Measurements from ENCODE around the gene S100A12.
"Not testable (repeated sequence)": the region's sequence is repeated elsewhere in the genome, so short reads cannot be mapped to it uniquely, and the experiment has no call there.

The S100A12 gene

GRCh38 chr1:153375511-153375910, at the start of gene S100A12:
Gene S100A12, minus strand, starts transcription at chr1:153375621. Its CDS starts 1,029 bp downstream, at chr1:153374592.
- Histone ChIP-seq H3K9me3 (ENCODE audit: insufficient read depth, low read length) (peaks cover 13% of the 10 kb centered on the region; the same call in 1 of the 2 replicates), H3K27me3 (ENCODE audit: insufficient read depth, insufficient read length) (no peaks in the 10 kb centered on the region), H3K9ac (ENCODE audit: insufficient read length, low read depth) (no peak within 1 kb of the TSS), H3K4me3 (ENCODE audit: insufficient read length, low read depth) (no peak within 1 kb of the TSS), H3K36me3 (ENCODE audit: insufficient read depth, insufficient read length, low read length) (no peaks in the 10 kb centered on the region), H3K4me1 (ENCODE audit: insufficient read depth, insufficient read length) (no peaks in the 10 kb centered on the region)
- no peak for DNase-seq (ENCODE audit: low read depth, low spot score)
- TF ChIP-seq ZNF274 (IDR thresholded peaks at IDR 0.05; ENCODE audit: low read depth, low read length) (no peak), YY1 (IDR thresholded peaks at IDR 0.05; ENCODE audit: insufficient read depth, insufficient read length) (no peak), SUZ12 (IDR thresholded peaks at IDR 0.05; ENCODE audit: extremely low read depth, insufficient read depth, insufficient read length) (no peak)

DNA sequence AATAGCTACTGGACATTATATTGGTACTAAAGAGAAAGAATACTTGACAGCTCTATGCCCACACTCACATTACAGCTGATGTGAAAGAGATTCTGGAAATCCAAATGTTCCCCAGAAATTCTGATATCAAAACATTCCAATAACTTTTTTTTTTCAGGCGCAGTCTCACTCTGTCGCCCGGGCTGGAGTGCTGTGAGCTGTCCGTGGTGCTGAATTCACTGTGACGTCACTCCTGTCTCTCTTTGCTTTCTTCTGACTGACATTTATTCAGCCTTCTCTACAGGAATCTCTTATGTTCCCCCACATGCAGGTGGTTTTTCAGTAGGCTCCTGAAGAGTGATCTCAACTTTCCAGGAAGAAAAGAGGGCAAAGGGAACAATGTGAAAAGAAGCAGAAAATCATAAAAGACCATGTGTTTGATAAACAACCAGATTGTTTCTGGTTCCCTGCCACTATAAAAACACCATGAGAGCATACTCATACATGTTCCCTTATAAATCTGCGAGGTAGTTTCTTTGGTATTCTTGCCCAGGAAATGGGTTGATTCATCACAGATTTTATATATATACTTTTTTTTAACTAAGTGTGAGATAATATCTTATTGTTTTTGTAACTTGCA, 47.1 kb upstream of the S100A12 start:
- Histone ChIP-seq H3K36me3 (ENCODE audit: insufficient read depth, insufficient read length, low read length) (no peaks in the 10 kb centered on the region), H3K9me3 (ENCODE audit: insufficient read depth, low read length) (no peaks in the 10 kb centered on the region), H3K9ac (ENCODE audit: insufficient read length, low read depth) (no peak overlapping the region), H3K27me3 (ENCODE audit: insufficient read depth, insufficient read length) (peaks cover 38% of the 10 kb centered on the region), H3K4me1 (ENCODE audit: insufficient read depth, insufficient read length) (no peaks in the 10 kb centered on the region), H3K4me3 (ENCODE audit: insufficient read length, low read depth) (no peak overlapping the region)
- peak; percentile 60 for DNase-seq (ENCODE audit: low read depth, low spot score)
- TF ChIP-seq YY1 (IDR thresholded peaks at IDR 0.05; ENCODE audit: insufficient read depth, insufficient read length), result no peak

DNA sequence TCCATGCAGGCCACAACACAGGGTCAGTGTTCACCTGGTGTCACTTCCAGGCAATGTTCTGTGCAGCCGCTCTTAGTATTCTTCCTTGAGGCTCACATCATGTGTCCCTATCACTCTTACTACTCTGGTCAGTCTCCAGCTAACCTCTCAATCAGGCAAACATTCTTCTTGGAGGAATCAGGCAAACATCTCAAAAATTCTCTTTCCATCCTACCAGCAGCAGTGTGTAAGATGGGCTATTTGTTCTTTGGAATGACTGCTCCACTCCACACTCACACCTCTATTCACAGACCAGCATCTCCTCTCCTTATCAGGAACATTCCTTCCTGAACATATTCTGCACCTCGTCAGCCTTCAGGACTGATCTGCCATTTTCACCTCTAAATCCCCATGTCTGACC, 44.9 kb upstream of the S100A12 start:
- DNase-seq (ENCODE audit: low read depth, low spot score), result no peak
- Histone ChIP-seq H3K4me1 (ENCODE audit: insufficient read depth, insufficient read length) (no peaks in the 10 kb centered on the region), H3K9me3 (ENCODE audit: insufficient read depth, low read length) (no peaks in the 10 kb centered on the region), H3K4me3 (ENCODE audit: insufficient read length, low read depth) (no peak overlapping the region), H3K9ac (ENCODE audit: insufficient read length, low read depth) (no peak overlapping the region), H3K27me3 (ENCODE audit: insufficient read depth, insufficient read length) (peaks cover 34% of the 10 kb centered on the region), H3K36me3 (ENCODE audit: insufficient read depth, insufficient read length, low read length) (no peaks in the 10 kb centered on the region)
- TF ChIP-seq YY1 (IDR thresholded peaks at IDR 0.05; ENCODE audit: insufficient read depth, insufficient read length), result no peak
- no peak for TF ChIP-seq ZNF274 (IDR thresholded peaks at IDR 0.05; ENCODE audit: low read depth, low read length)
- TF ChIP-seq SUZ12 (IDR thresholded peaks at IDR 0.05; ENCODE audit: extremely low read depth, insufficient read depth, insufficient read length), result no peak

DNA sequence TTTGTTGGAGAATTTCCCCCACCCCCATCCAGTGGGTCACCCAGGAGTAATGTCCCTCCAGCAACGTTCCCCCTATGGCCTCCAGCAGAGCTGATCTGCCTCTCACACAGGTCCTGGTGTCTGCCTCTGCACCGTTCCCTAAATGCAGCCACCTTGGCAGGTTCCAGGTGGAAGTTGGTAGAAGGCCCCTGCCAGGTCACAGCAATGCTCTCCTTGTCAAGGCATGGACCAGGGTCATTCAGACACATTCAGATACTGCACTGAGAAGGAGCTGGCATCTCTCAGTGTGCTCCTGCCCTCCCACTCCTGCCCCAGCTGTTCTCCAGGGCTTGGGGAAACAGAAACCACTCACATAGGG, 44.0 kb upstream of the S100A12 start:
- H3K4me3 ChIP-seq (ENCODE audit: insufficient read length, low read depth); H3K9ac ChIP-seq (ENCODE audit: insufficient read length, low read depth); H3K4me1 ChIP-seq (ENCODE audit: insufficient read depth, insufficient read length); H3K9me3 ChIP-seq (ENCODE audit: insufficient read depth, low read length); DNase-seq (ENCODE audit: low read depth, low spot score); H3K36me3 ChIP-seq (ENCODE audit: insufficient read depth, insufficient read length, low read length): not testable (repeated sequence)
- H3K27me3 ChIP-seq (ENCODE audit: insufficient read depth, insufficient read length), result peaks cover 26% of the 10 kb centered on the region

- not testable (repeated sequence) for H3K9ac ChIP-seq (ENCODE audit: insufficient read length, low read depth); H3K4me3 ChIP-seq (ENCODE audit: insufficient read length, low read depth); H3K36me3 ChIP-seq (ENCODE audit: insufficient read depth, insufficient read length, low read length); DNase-seq (ENCODE audit: low read depth, low spot score); H3K4me1 ChIP-seq (ENCODE audit: insufficient read depth, insufficient read length); H3K9me3 ChIP-seq (ENCODE audit: insufficient read depth, low read length)
- peaks cover 22% of the 10 kb centered on the region for H3K27me3 ChIP-seq (ENCODE audit: insufficient read depth, insufficient read length)
These were observed 43.5 kb upstream of the S100A12 start for GRCh38 chr1:153418758-153419435.

GRCh38 chr1:153417136-153417888, 41.9 kb upstream of the S100A12 start:
- H3K9me3 ChIP-seq (ENCODE audit: insufficient read depth, low read length), result no peaks in the 10 kb centered on the region
- no peak for DNase-seq (ENCODE audit: low read depth, low spot score)
- no peak overlapping the region for H3K9ac ChIP-seq (ENCODE audit: insufficient read length, low read depth)
- H3K27me3 ChIP-seq (ENCODE audit: insufficient read depth, insufficient read length), result peaks cover 16% of the 10 kb centered on the region
- H3K36me3 ChIP-seq (ENCODE audit: insufficient read depth, insufficient read length, low read length), result no peaks in the 10 kb centered on the region
- TF ChIP-seq YY1 (IDR thresholded peaks at IDR 0.05; ENCODE audit: insufficient read depth, insufficient read length), result no peak
- TF ChIP-seq ZNF274 (IDR thresholded peaks at IDR 0.05; ENCODE audit: low read depth, low read length), result no peak
- no peak for TF ChIP-seq SUZ12 (IDR thresholded peaks at IDR 0.05; ENCODE audit: extremely low read depth, insufficient read depth, insufficient read length)
- H3K4me3 ChIP-seq (ENCODE audit: insufficient read length, low read depth), result no peak overlapping the region
- no peaks in the 10 kb centered on the region for H3K4me1 ChIP-seq (ENCODE audit: insufficient read depth, insufficient read length)

- Histone ChIP-seq H3K9me3 (ENCODE audit: insufficient read depth, low read length) (no peaks in the 10 kb centered on the region), H3K4me1 (ENCODE audit: insufficient read depth, insufficient read length) (no peaks in the 10 kb centered on the region), H3K4me3 (ENCODE audit: insufficient read length, low read depth) (no peak within 1 kb of the TSS), H3K27me3 (ENCODE audit: insufficient read depth, insufficient read length) (peaks cover 10% of the 10 kb centered on the region), H3K9ac (ENCODE audit: insufficient read length, low read depth) (no peak within 1 kb of the TSS), H3K36me3 (ENCODE audit: insufficient read depth, insufficient read length, low read length) (no peaks in the 10 kb centered on the region)
- TF ChIP-seq ZNF274 (IDR thresholded peaks at IDR 0.05; ENCODE audit: low read depth, low read length) (no peak), YY1 (IDR thresholded peaks at IDR 0.05; ENCODE audit: insufficient read depth, insufficient read length) (no peak), SUZ12 (IDR thresholded peaks at IDR 0.05; ENCODE audit: extremely low read depth, insufficient read depth, insufficient read length) (no peak)
- no peak for DNase-seq (ENCODE audit: low read depth, low spot score)
These were observed 40.6 kb upstream of the S100A12 start, which contains the start of gene S100A7A for GRCh38 chr1:153415850-153416570. Gene S100A7A, plus strand, starts transcription at chr1:153416520. Its CDS starts 1,563 bp downstream, at chr1:153418083.

DNA sequence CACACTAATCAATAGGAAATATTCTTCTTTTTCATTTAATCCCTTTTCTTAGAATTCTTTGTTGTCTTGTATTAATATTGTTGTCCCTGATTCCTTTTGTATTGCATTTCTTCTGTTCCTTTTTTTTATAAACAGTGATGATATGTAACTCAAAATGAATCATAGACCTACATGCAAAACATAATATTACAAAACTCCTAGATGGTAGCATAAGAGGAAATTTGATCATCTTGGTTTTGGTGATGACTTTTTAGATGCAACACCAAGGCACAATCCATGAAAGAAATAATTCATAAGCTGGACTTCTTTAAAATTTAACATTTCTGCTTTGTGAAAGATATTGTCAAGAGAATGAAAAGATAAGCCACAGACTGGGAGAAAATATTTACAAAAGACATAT, 38.5 kb upstream of the S100A12 start:
- DNase-seq (ENCODE audit: low read depth, low spot score); H3K27me3 ChIP-seq (ENCODE audit: insufficient read depth, insufficient read length): not testable (repeated sequence)

DNA sequence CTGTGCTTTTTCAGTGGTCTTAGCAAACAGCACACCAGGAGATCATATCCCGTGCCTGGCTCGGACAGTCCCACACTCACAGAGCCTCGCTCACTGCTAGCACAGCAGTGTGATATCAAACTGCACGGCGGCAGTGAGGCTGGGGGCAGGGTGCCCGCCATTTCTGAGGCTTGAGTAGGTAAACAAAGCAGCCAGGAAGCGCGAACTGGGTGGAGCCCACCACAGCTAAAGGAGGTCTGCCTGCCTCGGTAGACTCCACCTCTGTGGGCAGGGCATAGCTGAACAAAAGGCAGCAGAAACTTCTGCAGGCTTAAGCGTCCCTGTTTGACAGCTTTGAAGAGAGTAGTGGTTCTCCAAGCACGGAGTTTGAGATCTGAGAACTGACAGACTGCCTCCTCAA, 31.9 kb upstream of the S100A12 start:
- not testable (repeated sequence) for H3K4me3 ChIP-seq (ENCODE audit: insufficient read length, low read depth); H3K36me3 ChIP-seq (ENCODE audit: insufficient read depth, insufficient read length, low read length); DNase-seq (ENCODE audit: low read depth, low spot score); H3K27me3 ChIP-seq (ENCODE audit: insufficient read depth, insufficient read length); H3K4me1 ChIP-seq (ENCODE audit: insufficient read depth, insufficient read length); H3K9ac ChIP-seq (ENCODE audit: insufficient read length, low read depth)
- peaks cover 12% of the 10 kb centered on the region; the same call in 1 of the 2 replicates for H3K9me3 ChIP-seq (ENCODE audit: insufficient read depth, low read length)

More for the DNA sequence above, 38.5 kb upstream of the S100A12 start:
- not testable (repeated sequence) for H3K4me3 ChIP-seq (ENCODE audit: insufficient read length, low read depth); H3K36me3 ChIP-seq (ENCODE audit: insufficient read depth, insufficient read length, low read length); H3K9me3 ChIP-seq (ENCODE audit: insufficient read depth, low read length); H3K4me1 ChIP-seq (ENCODE audit: insufficient read depth, insufficient read length); H3K9ac ChIP-seq (ENCODE audit: insufficient read length, low read depth)
